ENCODE data around the gene CHRDL2.
"Not testable (repeated sequence)": the region's sequence is repeated elsewhere in the genome, so short reads cannot be mapped to it uniquely, and the experiment has no call there.

CHRDL2 gene

GRCh38 chr11:74755395-74755995, 24.3 kb upstream of the CHRDL2 start:
- no peak overlapping the region for H3K4me3 Mint-ChIP-seq
- peaks cover 4% of the 10 kb centered on the region for H3K36me3 Mint-ChIP-seq (ENCODE audit: low read depth)
- peaks cover 5% of the 10 kb centered on the region for H3K9me3 Mint-ChIP-seq
- H3K4me1 Mint-ChIP-seq (ENCODE audit: low read depth): peaks cover 9% of the 10 kb centered on the region
- peak overlapping the region; percentile 18 for H3K27ac Mint-ChIP-seq
- no peaks in the 10 kb centered on the region for H3K27me3 Mint-ChIP-seq (ENCODE audit: low read depth)

- Mint-ChIP-seq H3K36me3 (ENCODE audit: low read depth) (peaks cover 4% of the 10 kb centered on the region), H3K27ac (no peak overlapping the region), H3K4me1 (ENCODE audit: low read depth) (peaks cover 14% of the 10 kb centered on the region), H3K9me3 (peaks cover 5% of the 10 kb centered on the region), H3K27me3 (ENCODE audit: low read depth) (no peaks in the 10 kb centered on the region), H3K4me3 (no peak overlapping the region)
Observed at GRCh38 chr11:74754507-74755252, 23.5 kb upstream of the CHRDL2 start.

GRCh38 chr11:74751303-74751702, 20.1 kb upstream of the CHRDL2 start:
- H3K27ac Mint-ChIP-seq: no peak overlapping the region
- H3K4me3 Mint-ChIP-seq: no peak overlapping the region
- peaks cover under 1% of the 10 kb centered on the region for H3K36me3 Mint-ChIP-seq (ENCODE audit: low read depth)
- H3K27me3 Mint-ChIP-seq (ENCODE audit: low read depth): no peaks in the 10 kb centered on the region
- H3K9me3 Mint-ChIP-seq: peaks cover under 1% of the 10 kb centered on the region
- peaks cover 25% of the 10 kb centered on the region for H3K4me1 Mint-ChIP-seq (ENCODE audit: low read depth)

- not testable (repeated sequence) for H3K9me3 Mint-ChIP-seq; H3K27ac Mint-ChIP-seq; H3K27me3 Mint-ChIP-seq (ENCODE audit: low read depth); H3K36me3 Mint-ChIP-seq (ENCODE audit: low read depth)
- peak overlapping the region; percentile 85 for H3K4me3 Mint-ChIP-seq
- H3K4me1 Mint-ChIP-seq (ENCODE audit: low read depth): peaks cover 23% of the 10 kb centered on the region
Observed at GRCh38 chr11:74750598-74750997, 19.4 kb upstream of the CHRDL2 start.

- H3K27me3 Mint-ChIP-seq (ENCODE audit: low read depth): no peaks in the 10 kb centered on the region
- no peaks in the 10 kb centered on the region for H3K9me3 Mint-ChIP-seq
- H3K4me3 Mint-ChIP-seq: peak overlapping the region; percentile 85
- peak overlapping the region; percentile 84 for H3K27ac Mint-ChIP-seq
- peaks cover 19% of the 10 kb centered on the region for H3K4me1 Mint-ChIP-seq (ENCODE audit: low read depth)
- H3K36me3 Mint-ChIP-seq (ENCODE audit: low read depth): no peaks in the 10 kb centered on the region
Observed at GRCh38 chr11:74749965-74750296, 18.7 kb upstream of the CHRDL2 start.

GRCh38 chr11:74749127-74749964, 18.1 kb upstream of the CHRDL2 start:
- peak overlapping the region; percentile 85 for H3K4me3 Mint-ChIP-seq
- peaks cover 19% of the 10 kb centered on the region for H3K4me1 Mint-ChIP-seq (ENCODE audit: low read depth)
- H3K36me3 Mint-ChIP-seq (ENCODE audit: low read depth): no peaks in the 10 kb centered on the region
- H3K27ac Mint-ChIP-seq: peak overlapping the region; percentile 84
- no peaks in the 10 kb centered on the region for H3K9me3 Mint-ChIP-seq
- H3K27me3 Mint-ChIP-seq (ENCODE audit: low read depth): no peaks in the 10 kb centered on the region

GRCh38 chr11:74748211-74749126, 17.2 kb upstream of the CHRDL2 start, which contains the start of gene RNF169:
RNF169 (plus strand) TSS chr11:74748849; CDS start chr11:74748881, 32 bp downstream.
- peak within 1 kb of the TSS; percentile 84 for H3K27ac Mint-ChIP-seq
- peak within 1 kb of the TSS; percentile 85 for H3K4me3 Mint-ChIP-seq
- H3K4me1 Mint-ChIP-seq (ENCODE audit: low read depth): peaks cover 16% of the 10 kb centered on the region
- H3K27me3 Mint-ChIP-seq (ENCODE audit: low read depth): no peaks in the 10 kb centered on the region
- H3K36me3 Mint-ChIP-seq (ENCODE audit: low read depth): no peaks in the 10 kb centered on the region
- no peaks in the 10 kb centered on the region for H3K9me3 Mint-ChIP-seq

GRCh38 chr11:74746868-74747267, 15.6 kb upstream of the CHRDL2 start:
- no peaks in the 10 kb centered on the region for H3K27me3 Mint-ChIP-seq (ENCODE audit: low read depth)
- H3K9me3 Mint-ChIP-seq: no peaks in the 10 kb centered on the region
- no peak overlapping the region for H3K4me3 Mint-ChIP-seq
- H3K27ac Mint-ChIP-seq: no peak overlapping the region
- no peaks in the 10 kb centered on the region for H3K36me3 Mint-ChIP-seq (ENCODE audit: low read depth)
- peaks cover 16% of the 10 kb centered on the region for H3K4me1 Mint-ChIP-seq (ENCODE audit: low read depth)

- Mint-ChIP-seq H3K9me3 (no peaks in the 10 kb centered on the region), H3K4me1 (ENCODE audit: low read depth) (peaks cover 7% of the 10 kb centered on the region), H3K36me3 (ENCODE audit: low read depth) (no peaks in the 10 kb centered on the region), H3K27me3 (ENCODE audit: low read depth) (peaks cover 13% of the 10 kb centered on the region), H3K4me3 (no peak overlapping the region), H3K27ac (no peak overlapping the region)
Observed at GRCh38 chr11:74744277-74744676, 13.1 kb upstream of the CHRDL2 start.

GRCh38 chr11:74743640-74744039, 12.4 kb upstream of the CHRDL2 start:
- Mint-ChIP-seq H3K36me3 (ENCODE audit: low read depth) (no peaks in the 10 kb centered on the region), H3K4me1 (ENCODE audit: low read depth) (peaks cover 7% of the 10 kb centered on the region), H3K9me3 (no peaks in the 10 kb centered on the region), H3K27me3 (ENCODE audit: low read depth) (peaks cover 20% of the 10 kb centered on the region), H3K27ac (no peak overlapping the region), H3K4me3 (no peak overlapping the region)

- Mint-ChIP-seq H3K36me3 (ENCODE audit: low read depth) (no peaks in the 10 kb centered on the region), H3K27ac (no peak overlapping the region), H3K4me3 (no peak overlapping the region), H3K27me3 (ENCODE audit: low read depth) (peaks cover 28% of the 10 kb centered on the region), H3K9me3 (no peaks in the 10 kb centered on the region), H3K4me1 (ENCODE audit: low read depth) (no peaks in the 10 kb centered on the region)
Observed at GRCh38 chr11:74742070-74742469, 10.8 kb upstream of the CHRDL2 start.

- Mint-ChIP-seq H3K27ac (no peak overlapping the region), H3K9me3 (no peaks in the 10 kb centered on the region), H3K4me1 (ENCODE audit: low read depth) (no peaks in the 10 kb centered on the region), H3K4me3 (no peak overlapping the region), H3K27me3 (ENCODE audit: low read depth) (peaks cover 43% of the 10 kb centered on the region), H3K36me3 (ENCODE audit: low read depth) (no peaks in the 10 kb centered on the region)
Observed at GRCh38 chr11:74739546-74740270, 8.5 kb upstream of the CHRDL2 start.

- H3K27ac Mint-ChIP-seq: no peak overlapping the region
- H3K4me3 Mint-ChIP-seq: no peak overlapping the region
- no peaks in the 10 kb centered on the region for H3K4me1 Mint-ChIP-seq (ENCODE audit: low read depth)
- H3K9me3 Mint-ChIP-seq: no peaks in the 10 kb centered on the region
- no peaks in the 10 kb centered on the region for H3K36me3 Mint-ChIP-seq (ENCODE audit: low read depth)
- peaks cover 69% of the 10 kb centered on the region for H3K27me3 Mint-ChIP-seq (ENCODE audit: low read depth)
Observed at GRCh38 chr11:74736031-74736430, 4.8 kb upstream of the CHRDL2 start.
